GM12874 (cell line): Measurements from ENCODE around the gene POC1A.
A peak's percentile ranks its signal among the peaks of the same experiment; 100 is the strongest.

Experiments used
- TF ChIP-seq, protein P1 (sequence below): IDR thresholded peaks from 2 replicates; pipeline ENCODE4 v1.5.1; 2011; ENCODE audit warnings: low read depth, mild to moderate bottlenecking, control low read depth, low read length, moderate library complexity; ENCODE audit not compliant: insufficient read depth

The POC1A gene

DNA sequence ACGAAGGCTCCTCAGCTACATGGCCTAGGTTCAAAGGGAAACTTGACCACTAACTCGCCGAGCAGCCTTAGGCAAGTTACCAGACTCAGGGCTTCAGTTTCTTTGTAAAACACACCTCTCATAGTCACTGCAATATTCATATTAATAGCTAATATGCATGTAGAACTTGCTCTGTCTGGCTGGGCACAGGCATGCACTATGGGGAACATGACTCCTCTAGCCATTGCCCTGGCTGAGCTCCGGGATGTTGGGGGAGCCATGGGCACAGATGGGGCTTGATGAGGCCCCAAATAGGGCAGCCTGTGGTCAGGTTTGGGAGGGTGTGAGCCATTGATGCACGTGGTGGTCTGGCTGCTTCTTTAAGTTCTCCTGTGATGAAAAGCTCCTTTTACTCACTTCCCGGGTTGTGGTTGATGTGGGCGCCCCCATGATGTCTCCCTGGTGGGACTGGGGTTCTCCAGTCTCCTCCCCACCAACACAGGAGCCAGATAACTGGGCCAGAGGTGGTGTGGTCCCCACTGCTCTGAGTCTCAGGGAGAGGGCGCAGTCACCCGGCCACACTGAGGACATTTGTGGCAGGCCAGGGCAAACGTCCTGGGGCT is 68.4 kb downstream of the POC1A start:
- TF ChIP-seq, protein P1, sequence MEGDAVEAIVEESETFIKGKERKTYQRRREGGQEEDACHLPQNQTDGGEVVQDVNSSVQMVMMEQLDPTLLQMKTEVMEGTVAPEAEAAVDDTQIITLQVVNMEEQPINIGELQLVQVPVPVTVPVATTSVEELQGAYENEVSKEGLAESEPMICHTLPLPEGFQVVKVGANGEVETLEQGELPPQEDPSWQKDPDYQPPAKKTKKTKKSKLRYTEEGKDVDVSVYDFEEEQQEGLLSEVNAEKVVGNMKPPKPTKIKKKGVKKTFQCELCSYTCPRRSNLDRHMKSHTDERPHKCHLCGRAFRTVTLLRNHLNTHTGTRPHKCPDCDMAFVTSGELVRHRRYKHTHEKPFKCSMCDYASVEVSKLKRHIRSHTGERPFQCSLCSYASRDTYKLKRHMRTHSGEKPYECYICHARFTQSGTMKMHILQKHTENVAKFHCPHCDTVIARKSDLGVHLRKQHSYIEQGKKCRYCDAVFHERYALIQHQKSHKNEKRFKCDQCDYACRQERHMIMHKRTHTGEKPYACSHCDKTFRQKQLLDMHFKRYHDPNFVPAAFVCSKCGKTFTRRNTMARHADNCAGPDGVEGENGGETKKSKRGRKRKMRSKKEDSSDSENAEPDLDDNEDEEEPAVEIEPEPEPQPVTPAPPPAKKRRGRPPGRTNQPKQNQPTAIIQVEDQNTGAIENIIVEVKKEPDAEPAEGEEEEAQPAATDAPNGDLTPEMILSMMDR, result no peak

DNA sequence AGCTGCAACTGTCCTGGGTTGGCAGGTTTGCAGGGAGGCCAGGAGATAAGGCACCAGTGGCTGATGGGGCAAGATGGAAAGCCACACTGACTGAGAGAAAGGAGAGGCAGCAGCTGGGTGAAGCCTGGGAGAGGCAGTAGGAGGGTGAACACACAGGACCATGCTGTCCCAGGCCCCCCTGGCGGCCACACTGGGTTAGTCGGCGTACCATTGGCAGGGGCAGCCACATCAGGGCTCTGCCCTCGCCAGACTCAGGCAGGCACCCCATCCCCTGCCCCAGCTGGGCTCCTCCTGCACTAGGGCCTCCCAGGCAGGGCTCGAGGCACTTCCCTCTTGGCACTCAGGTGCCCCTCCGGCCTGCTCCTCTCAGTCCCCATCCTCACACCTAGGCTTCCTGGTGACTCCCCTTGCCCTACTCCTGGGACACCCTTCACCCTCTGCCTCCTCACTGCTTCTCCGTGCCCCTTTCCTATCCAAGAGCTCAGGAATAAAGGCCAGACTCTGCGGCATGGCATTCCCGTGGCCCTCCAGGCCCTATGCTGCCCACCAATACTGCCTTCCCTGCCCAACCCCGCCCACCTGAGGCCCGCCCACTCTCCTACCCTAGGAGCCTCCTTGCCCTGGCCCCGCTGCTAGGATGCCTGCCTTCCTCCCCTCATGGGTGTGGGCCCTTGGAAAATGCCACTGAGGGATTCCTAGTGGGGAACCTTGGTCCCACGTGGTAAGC is 69.1 kb downstream of the POC1A start:
- TF ChIP-seq, protein P1, result 0 out of 2 replicates have a peak, but pooled peaks have one; percentile 4

DNA sequence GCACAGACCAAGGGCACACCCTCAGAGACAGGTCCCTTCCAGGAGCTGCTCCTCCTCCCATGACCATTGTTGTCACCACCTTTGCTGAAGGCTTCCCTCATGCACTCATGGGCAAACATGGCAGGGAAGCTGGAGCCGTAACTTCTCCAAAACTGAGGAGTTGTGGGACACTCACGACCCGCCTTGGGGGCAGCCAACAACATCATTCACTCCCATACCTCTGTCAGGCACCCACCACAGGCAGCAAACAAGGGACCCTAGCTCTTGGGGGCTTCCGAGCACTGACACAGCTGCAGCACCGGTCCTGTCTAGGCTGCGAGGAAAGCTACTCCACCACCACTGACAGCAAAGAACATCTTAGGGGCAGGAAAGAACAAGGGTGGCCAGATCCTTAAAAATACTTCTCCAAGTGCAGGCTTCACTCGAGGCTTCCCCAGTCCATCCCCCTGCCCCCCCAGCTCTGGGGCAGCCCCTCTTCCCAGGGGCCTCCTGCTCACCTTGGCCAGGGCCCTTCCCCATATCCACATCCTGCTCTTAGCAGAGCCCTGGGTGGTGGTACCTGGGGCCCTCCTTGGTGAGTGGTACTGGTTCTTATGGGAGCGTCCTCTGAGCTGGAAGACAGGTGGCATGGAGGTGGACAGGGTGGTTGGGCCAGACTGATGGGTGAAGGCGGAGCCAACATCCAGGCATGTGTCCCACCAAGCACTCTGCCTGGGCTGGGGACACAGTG is 69.8 kb downstream of the POC1A start:
- TF ChIP-seq, protein P1, result no peak

DNA sequence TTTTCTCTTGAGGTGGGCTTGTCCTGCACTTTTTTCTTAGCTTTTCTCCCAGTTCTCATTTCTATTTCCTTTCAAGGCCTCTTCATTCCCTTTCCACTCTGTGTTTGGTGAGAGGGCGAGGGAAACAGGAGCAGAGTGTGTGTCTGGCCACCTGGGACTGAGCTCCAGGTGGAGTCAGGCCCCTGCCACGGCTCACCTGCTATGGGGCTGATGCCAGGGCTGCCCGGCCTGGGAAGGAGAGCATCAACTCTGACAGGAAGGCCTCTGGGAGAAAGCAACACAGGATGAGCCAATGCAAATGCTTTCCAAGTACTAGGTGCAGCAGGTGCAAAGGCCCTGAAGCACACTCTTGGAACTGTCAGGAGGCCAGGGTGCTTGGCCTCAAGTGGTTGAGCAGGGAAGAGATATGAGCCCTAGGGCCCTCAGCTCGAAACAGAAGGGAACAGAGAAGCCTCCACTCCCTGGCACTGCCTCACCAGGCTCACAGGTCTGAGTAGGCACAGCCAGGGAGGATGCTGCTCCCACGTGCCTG is 70.6 kb downstream of the POC1A start:
- TF ChIP-seq, protein P1, result no peak

DNA sequence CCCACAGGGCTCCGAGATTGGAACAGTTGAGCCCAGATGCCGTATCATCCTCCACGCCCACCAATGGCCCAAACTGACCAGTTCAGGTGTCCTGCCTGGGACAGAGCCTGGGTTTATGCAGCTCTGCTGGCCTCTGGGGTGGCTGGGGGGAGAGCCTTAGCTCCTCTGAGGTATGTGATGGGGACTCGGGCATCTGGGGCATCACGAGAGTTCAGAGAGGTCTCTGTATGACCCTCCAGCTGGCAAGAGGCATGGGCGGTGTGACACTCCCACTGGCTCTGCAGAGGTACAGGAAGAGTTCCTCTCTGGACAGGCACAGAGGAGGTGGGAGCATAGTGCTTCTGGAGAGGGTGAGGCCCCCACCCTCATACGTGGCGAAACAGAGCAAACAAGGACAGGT is 71.3 kb downstream of the POC1A start:
- TF ChIP-seq, protein P1, result no peak

DNA sequence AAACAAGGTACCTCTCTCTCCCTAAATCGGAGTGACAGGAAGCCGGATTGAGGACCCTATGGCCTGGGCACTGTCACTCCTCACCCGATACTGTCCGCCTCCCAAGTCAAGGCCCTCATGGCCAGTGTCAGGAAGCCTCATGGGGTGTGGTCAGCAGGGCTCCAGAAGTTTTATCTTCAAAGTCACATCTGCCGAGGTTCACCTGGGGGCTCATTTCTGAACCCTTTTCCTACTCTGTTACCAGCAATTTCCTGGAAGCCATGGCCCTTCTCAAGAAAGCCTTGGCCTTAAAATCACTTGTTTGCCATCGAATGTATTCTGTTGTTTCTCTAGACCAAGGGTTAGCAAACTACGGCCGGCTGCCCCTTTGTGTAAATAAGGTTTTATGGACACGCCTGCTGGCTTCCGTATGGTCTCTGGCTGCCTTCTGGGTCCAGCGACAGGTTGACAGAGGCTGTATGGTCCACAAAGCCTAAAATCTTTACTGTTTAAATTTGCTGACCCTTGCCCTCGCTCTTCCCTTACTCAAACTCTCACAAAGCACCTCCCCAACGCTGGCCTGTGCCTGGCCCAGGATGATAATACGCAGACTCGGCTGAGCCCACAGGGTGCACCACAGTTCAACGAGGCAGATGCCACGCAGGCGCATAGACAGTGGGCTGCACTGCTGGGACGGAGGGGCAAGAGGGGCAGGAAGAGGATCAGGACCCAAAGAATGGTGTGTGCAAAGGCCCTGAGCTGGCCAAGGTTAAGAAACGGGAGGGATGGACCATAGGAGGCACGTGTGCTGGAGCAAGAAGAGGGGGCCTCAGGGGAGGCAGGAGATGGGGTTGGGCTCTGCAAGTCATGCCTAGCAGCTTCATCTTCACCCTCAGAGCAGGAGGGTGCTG is 73.1 kb downstream of the POC1A start:
- TF ChIP-seq, protein P1, result no peak

DNA sequence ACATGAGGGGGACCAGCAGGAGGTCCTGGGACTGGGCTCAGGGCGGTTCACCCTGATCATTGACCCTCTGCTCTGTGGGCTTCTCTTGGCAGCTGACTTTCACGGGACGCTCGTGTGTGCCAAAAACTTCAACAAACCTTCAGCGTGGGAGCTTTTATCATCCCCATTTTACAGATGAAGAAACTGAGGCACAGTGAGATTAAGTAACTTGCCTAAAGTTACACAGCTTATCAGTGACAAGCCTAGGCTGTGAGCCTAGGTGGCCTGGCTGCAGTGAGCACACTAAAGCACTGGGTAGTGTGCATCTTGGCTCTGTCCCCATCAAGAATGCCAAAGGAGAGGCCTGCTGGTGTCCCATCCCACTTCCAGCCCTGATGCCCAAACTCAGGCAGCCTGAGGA is 74.3 kb downstream of the POC1A start:
- TF ChIP-seq, protein P1, result no peak
